ENCODE results near the gene ZNF569. TPM values are rescaled to one million over a fixed set of nuclear protein-coding genes. Genes with fewer than 3 reads are reported as not detected.
"Not testable (repeated sequence)": the region's sequence is repeated elsewhere in the genome, so short reads cannot be mapped to it uniquely, and the experiment has no call there.

Gene ZNF569
- total RNA-seq, 4 donors from 2014 or later = 5.6 to 11.6 (median 7.7) TPM

DNA sequence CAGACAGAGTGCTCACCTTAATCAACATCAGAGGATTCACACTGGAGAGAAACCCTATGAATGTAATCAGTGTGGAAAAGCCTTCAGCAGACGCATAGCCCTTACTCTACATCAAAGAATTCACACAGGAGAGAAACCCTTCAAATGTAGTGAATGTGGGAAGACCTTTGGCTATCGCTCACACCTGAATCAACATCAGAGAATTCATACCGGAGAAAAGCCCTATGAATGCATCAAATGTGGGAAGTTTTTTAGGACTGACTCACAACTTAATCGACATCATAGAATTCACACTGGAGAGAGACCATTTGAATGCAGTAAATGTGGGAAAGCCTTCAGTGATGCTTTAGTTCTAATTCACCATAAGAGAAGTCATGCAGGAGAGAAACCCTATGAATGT, 78.0 kb downstream of the ZNF569 start:
- Histone ChIP-seq H3K27me3 (no peaks in the 10 kb centered on the region), H3K4me1 (no peaks in the 10 kb centered on the region), H3K27ac (replicated peaks in 1 of 4) (no peak overlapping the region), H3K4me3 (no peak overlapping the region), H3K9me3 (peaks cover 33 to 100% (median 93%) of the 10 kb centered on the region in 4 donors), H3K36me3 (peaks cover 54 to 65% (median 59%) of the 10 kb centered on the region in 4 donors)
- TF ChIP-seq POLR2A (IDR thresholded peaks at IDR 0.05; ENCODE audit: low read depth) = no peak
- WGBS = 100% methylated on average over 4 of the region's 4 CpGs
- no peak for DNase-seq (ENCODE audit: extremely low spot score)
- intact Hi-C loops (cut with DNase I) = no loop called here

DNA sequence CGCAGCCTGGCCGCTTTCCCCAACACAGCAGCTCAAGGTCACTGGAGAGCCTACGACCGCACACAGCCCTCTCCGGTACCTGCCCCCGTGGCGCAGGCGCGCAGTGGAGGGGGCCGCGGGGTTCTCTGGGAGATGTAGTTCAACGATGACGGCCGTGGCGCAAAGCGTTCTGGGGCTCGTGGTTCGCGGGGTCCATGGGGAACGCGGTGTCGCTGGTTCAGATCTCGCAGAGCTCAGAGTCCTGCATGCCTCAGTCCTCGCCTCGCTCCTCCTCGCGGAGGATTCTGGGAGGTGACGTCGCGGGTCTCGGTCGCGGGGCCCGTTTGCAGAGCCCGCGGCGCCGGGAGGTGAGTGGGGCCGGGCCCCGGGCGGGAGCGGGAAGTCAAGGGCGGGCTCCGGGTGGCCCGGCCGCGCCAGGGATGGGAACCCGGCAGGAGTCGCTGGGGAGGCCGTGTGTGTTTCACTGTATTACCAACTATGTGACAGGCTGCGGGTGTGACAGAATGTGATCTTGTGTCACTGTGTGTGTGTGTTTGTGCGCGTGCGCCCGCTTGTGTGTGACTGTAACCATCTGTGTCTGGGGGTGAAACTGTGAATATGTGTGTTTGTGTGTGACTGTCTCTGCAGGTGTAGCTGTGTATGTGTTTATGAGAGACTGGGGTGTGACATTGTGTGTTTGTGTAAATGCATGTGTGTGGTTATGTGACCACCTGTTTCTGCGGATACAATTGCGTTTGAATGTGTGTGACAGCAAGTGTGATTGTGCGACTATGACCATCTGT, 96.2 kb downstream of the ZNF569 start, which contains the start of gene ZNF527:
Gene ZNF527, plus strand, starts transcription at position 220 of the 782 bp plus-strand sequence. CDS start 3,100 bp downstream, outside the sequence.
- peaks cover 0 to 12% (median 7%) of the 10 kb centered on the region in 4 donors for H3K9me3 ChIP-seq
- peaks cover 15 to 26% (median 24%) of the 10 kb centered on the region in 4 donors for H3K36me3 ChIP-seq
- TF ChIP-seq EP300 (IDR thresholded peaks at IDR 0.05) = no peak
- TF ChIP-seq POLR2AphosphoS5 (IDR thresholded peaks at IDR 0.05) = peak; percentile 98 to 99
- TF ChIP-seq, protein P1, sequence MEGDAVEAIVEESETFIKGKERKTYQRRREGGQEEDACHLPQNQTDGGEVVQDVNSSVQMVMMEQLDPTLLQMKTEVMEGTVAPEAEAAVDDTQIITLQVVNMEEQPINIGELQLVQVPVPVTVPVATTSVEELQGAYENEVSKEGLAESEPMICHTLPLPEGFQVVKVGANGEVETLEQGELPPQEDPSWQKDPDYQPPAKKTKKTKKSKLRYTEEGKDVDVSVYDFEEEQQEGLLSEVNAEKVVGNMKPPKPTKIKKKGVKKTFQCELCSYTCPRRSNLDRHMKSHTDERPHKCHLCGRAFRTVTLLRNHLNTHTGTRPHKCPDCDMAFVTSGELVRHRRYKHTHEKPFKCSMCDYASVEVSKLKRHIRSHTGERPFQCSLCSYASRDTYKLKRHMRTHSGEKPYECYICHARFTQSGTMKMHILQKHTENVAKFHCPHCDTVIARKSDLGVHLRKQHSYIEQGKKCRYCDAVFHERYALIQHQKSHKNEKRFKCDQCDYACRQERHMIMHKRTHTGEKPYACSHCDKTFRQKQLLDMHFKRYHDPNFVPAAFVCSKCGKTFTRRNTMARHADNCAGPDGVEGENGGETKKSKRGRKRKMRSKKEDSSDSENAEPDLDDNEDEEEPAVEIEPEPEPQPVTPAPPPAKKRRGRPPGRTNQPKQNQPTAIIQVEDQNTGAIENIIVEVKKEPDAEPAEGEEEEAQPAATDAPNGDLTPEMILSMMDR (IDR thresholded peaks at IDR 0.05) = peak in 1 of 3 experiments; percentile 7
- TF ChIP-seq POLR2A (IDR thresholded peaks at IDR 0.05; ENCODE audit: low read depth) = peak; percentile 59
- WGBS = 3% methylated on average over 7 of the region's 58 CpGs
- intact Hi-C loops (cut with DNase I) = loop anchor here (5.0 to 10.0 kb wide), 3 partner anchors 96 to 396 kb away; partner anchors contain the start of genes ZNF569, ZNF570 and ZNF585A
- H3K27me3 ChIP-seq = no peaks in the 10 kb centered on the region
- DNase-seq (ENCODE audit: extremely low spot score) = peak; percentile 99
- H3K4me3 ChIP-seq = peak within 1 kb of the TSS; percentile 69 to 82 (median 72)
- H3K4me1 ChIP-seq = peaks cover 13 to 19% (median 17%) of the 10 kb centered on the region in 4 donors
- peak within 1 kb of the TSS; percentile 82 to 90 (median 88) for H3K27ac ChIP-seq (replicated peaks in 1 of 4)

DNA sequence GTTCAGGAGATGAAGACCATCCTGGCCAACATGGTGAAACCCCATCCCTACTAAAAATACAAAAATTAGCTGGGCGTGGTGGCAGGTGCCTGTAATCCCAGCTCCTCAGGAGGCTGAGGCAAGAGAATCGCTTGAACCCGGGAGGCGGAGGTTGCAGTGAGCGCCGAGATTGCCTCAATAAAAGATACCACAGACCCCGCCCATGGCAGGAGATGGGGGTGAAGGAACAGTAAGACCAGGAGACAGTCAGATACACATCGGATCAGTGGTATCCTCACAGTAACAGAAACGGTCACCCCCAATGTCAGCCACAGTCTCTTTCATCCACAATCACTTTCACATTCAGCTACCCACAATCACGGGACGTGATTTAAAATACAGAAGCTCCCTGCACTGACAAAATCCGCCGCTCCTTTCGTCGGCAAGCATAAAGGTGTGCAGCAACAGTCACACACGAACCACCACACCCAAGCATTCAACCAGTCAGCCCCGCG, 96.8 kb downstream of the ZNF569 start:
- peaks cover 0 to 16% (median 4%) of the 10 kb centered on the region in 4 donors for H3K9me3 ChIP-seq
- peaks cover 13 to 19% (median 17%) of the 10 kb centered on the region in 4 donors for H3K4me1 ChIP-seq
- H3K27me3 ChIP-seq; DNase-seq (ENCODE audit: extremely low spot score): not testable (repeated sequence)
- H3K27ac ChIP-seq (replicated peaks in 1 of 4) = peak overlapping the region; percentile 82 to 90 (median 88)
- 19% methylated on average over 16 of the region's 18 CpGs for WGBS
- intact Hi-C loops (cut with DNase I) = loop anchor here (5.0 to 10.0 kb wide), 3 partner anchors 97 to 396 kb away; partner anchors contain the start of genes ZNF569, ZNF570 and ZNF585A
- peak overlapping the region; percentile 69 to 82 (median 72) for H3K4me3 ChIP-seq
- H3K36me3 ChIP-seq = peaks cover 8 to 20% (median 17%) of the 10 kb centered on the region in 4 donors

DNA sequence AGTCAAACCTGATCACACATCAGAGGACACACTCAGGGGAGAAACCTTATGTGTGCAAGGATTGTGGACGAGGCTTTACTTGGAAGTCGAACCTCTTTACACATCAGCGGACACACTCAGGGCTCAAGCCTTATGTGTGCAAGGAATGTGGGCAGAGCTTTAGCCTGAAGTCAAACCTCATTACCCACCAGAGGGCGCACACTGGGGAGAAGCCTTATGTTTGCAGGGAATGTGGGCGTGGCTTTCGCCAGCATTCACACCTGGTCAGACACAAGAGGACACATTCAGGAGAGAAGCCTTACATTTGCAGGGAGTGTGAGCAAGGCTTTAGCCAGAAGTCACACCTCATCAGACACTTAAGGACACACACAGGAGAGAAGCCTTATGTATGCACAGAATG, 104.5 kb downstream of the ZNF569 start:
- Histone ChIP-seq H3K4me3 (no peak overlapping the region), H3K4me1 (no peaks in the 10 kb centered on the region), H3K36me3 (peaks cover 38 to 73% (median 55%) of the 10 kb centered on the region in 4 donors), H3K27ac (replicated peaks in 1 of 4) (no peak overlapping the region), H3K9me3 (peaks cover 0 to 10% (median 0%) of the 10 kb centered on the region in 4 donors), H3K27me3 (no peaks in the 10 kb centered on the region)
- intact Hi-C loops (cut with DNase I) = no loop called here
- DNase-seq (ENCODE audit: extremely low spot score) = no peak
- TF ChIP-seq, protein P1 (IDR thresholded peaks at IDR 0.05) = no peak
- no peak for TF ChIP-seq POLR2AphosphoS5 (IDR thresholded peaks at IDR 0.05)
- TF ChIP-seq EP300 (IDR thresholded peaks at IDR 0.05) = no peak
- TF ChIP-seq POLR2A (IDR thresholded peaks at IDR 0.05; ENCODE audit: low read depth) = no peak
- WGBS = 93% methylated on average over 6 of the region's 6 CpGs

DNA sequence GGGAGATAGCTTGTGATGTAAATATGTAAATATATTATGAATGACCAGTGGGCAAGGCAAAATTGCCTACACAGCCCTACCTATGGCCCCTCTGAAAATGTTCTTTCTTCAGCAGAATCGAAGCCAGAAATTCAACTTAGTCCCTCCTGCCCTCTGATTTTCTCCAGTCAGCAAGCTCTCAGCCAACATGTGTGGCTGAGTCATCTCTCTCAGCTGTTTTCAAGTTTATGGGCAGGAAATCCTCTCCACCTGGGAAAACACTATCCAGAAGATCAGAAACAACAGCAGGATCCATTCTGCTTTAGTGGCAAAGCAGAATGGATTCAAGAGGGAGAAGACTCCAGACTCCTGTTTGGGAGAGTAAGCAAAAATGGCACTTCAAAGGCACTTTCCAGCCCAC, 105.2 kb downstream of the ZNF569 start:
- no peak overlapping the region for H3K4me3 ChIP-seq
- H3K36me3 ChIP-seq = peaks cover 38 to 80% (median 59%) of the 10 kb centered on the region in 4 donors
- TF ChIP-seq POLR2A (IDR thresholded peaks at IDR 0.05; ENCODE audit: low read depth) (no peak), POLR2AphosphoS5 (IDR thresholded peaks at IDR 0.05) (no peak), EP300 (IDR thresholded peaks at IDR 0.05) (no peak)
- TF ChIP-seq, protein P1 (IDR thresholded peaks at IDR 0.05) = no peak
- intact Hi-C loops (cut with DNase I) = no loop called here
- H3K27me3 ChIP-seq = no peaks in the 10 kb centered on the region
- peaks cover 0 to 14% (median 0%) of the 10 kb centered on the region in 4 donors for H3K9me3 ChIP-seq
- no peak overlapping the region for H3K27ac ChIP-seq (replicated peaks in 1 of 4)
- no peak for DNase-seq (ENCODE audit: extremely low spot score)
- 88% methylated on average over 1 of the region's 1 CpG for WGBS
- no peaks in the 10 kb centered on the region for H3K4me1 ChIP-seq

Other genes with a start within 250 kb of the ZNF569 start
- gene ZNF383, start 249.2 kb downstream of the ZNF569 start, total RNA-seq = 10 to 100 TPM in 3 of 4 donors, 1 to 10 TPM in 1; 9.3 to 11.6 (median 11.2) TPM
- 1 to 10 TPM; 4.5 to 8.8 (median 5.5) TPM for gene ZNF527, start 96.3 kb downstream of the ZNF569 start, total RNA-seq
- 10 to 100 TPM in 1 of 4 donors, 1 to 10 TPM in 3; 7.8 to 10.9 (median 8.9) TPM for gene ZNF570, start 1.9 kb upstream of the ZNF569 start, total RNA-seq
- 1 to 10 TPM; 3.0 to 7.1 (median 5.3) TPM for gene ZNF793, start 39.5 kb upstream of the ZNF569 start, total RNA-seq
- 1 to 10 TPM; 2.8 to 4.7 (median 4.3) TPM for gene ZNF571, start 127.3 kb upstream of the ZNF569 start, total RNA-seq
- gene ZNF540, start 127.4 kb upstream of the ZNF569 start, total RNA-seq = 1 to 10 TPM; 1.6 to 5.4 (median 2.5) TPM
- 10 to 100 TPM; 10.1 to 24.5 (median 18.4) TPM for gene ZFP30, start 188.0 kb upstream of the ZNF569 start, total RNA-seq